CD4-positive, alpha-beta T cell (primary cell): Measurements from ENCODE around the gene SIPA1. TPM values are rescaled to one million over a fixed set of nuclear protein-coding genes. Genes with fewer than 3 reads are reported as not detected.

Experiments
- ATAC-seq: fragments of 200-7000 bp; cut with Tn5 transposase; one replicate; pipeline ENCODE4 v1.10.0; 2022; ENCODE audit warnings: mild to moderate bottlenecking; ENCODE audit not compliant: poor library complexity
- CTCF ChIA-PET: fragments of 350-600 bp; sonication (Branson Sonifier 250); formaldehyde crosslinking; loops from one replicate; lab custom pipeline; 2021; ENCODE audit warnings: antibody characterized with exemption, inconsistent platforms; lab: Charles Lee
- POLR2A ChIA-PET: fragments of 350-600 bp; sonication (Branson Sonifier 250); formaldehyde crosslinking; loops from one replicate; lab custom pipeline; 2021; ENCODE audit warnings: antibody characterized with exemption, inconsistent platforms; lab: Charles Lee
- DNase-seq, 14 experiments: peaks; one replicate each; pipeline ENCODE4 v3.0.0-alpha.2; 2013 to 2020; ENCODE audit warnings: mixed read lengths in 2 of 14
- H3K27ac ChIP-seq, 2 donors: one replicate each; pipeline versions ENCODE4 v1.5.1 to v1.7.0; 2013; ENCODE audit warnings: low read length in 2 of 2, low read depth in 1 of 2, mild to moderate bottlenecking in 1 of 2
- H3K27me3 ChIP-seq, 2 experiments: 1 replicate in 1 of 2; 2 replicates in 1 of 2; pipeline versions ENCODE4 v1.6.1 to v1.7.0; 2013; ENCODE audit warnings: low read length in 2 of 2, control low read depth in 1 of 2, mild to moderate bottlenecking in 1 of 2, moderate library complexity in 1 of 2; ENCODE audit not compliant: insufficient read depth in 2 of 2, control insufficient read depth in 1 of 2
- H3K36me3 ChIP-seq: one replicate; pipeline ENCODE4 v1.6.1; 2013; ENCODE audit warnings: low read length, control low read depth; ENCODE audit not compliant: insufficient read depth
- H3K4me1 ChIP-seq: one replicate; pipeline ENCODE4 v1.6.1; 2013; ENCODE audit warnings: low read length, control low read depth; ENCODE audit not compliant: insufficient read depth
- H3K4me3 ChIP-seq: one replicate; pipeline ENCODE4 v1.5.1; 2013; ENCODE audit warnings: mild to moderate bottlenecking, low read length, moderate library complexity
- H3K9me3 ChIP-seq, 2 experiments: 1 replicate in 1 of 2; 2 replicates in 1 of 2; pipeline versions ENCODE4 v1.6.1 to v1.7.0; 2013; ENCODE audit warnings: low read length in 2 of 2, mild to moderate bottlenecking in 2 of 2, control low read depth in 1 of 2, moderate library complexity in 1 of 2; ENCODE audit not compliant: control insufficient read depth in 1 of 2, insufficient read depth in 1 of 2
- H3K27ac Mint-ChIP-seq: one replicate; pipeline ENCODE4 v1.8.0; 2020; ENCODE audit warnings: mixed read lengths
- H3K27me3 Mint-ChIP-seq: one replicate; pipeline ENCODE4 v1.8.0; 2021; ENCODE audit warnings: mixed read lengths
- H3K36me3 Mint-ChIP-seq: one replicate; pipeline ENCODE4 v1.8.0; 2021; ENCODE audit warnings: low read depth, mixed read lengths
- H3K4me1 Mint-ChIP-seq: one replicate; pipeline ENCODE4 v1.8.0; 2021; ENCODE audit warnings: low read depth, mixed read lengths
- H3K4me3 Mint-ChIP-seq: one replicate; pipeline ENCODE4 v1.8.0; 2020; ENCODE audit warnings: mild to moderate bottlenecking, mixed read lengths
- H3K9me3 Mint-ChIP-seq: one replicate; pipeline ENCODE4 v1.8.0; 2020; ENCODE audit warnings: mixed read lengths
- CTCF ChIP-seq: fragments of 200-600 bp; IDR thresholded peaks from one replicate; pipeline ENCODE4 v1.8.0; 2022; ENCODE audit warnings: antibody characterized with exemption, mild to moderate bottlenecking
- intact Hi-C, 2 experiments: fragments of 100-400 bp; cut with DNase I in 1 of 2; cut with micrococcal nuclease in 1 of 2; formaldehyde crosslinking; loops; one replicate each; pipeline versions ENCODE4 v1.15.1 to v1.9.0; 2023 to 2025; cut with DNase I, micrococcal nuclease
- total RNA-seq, 174 experiments: library from RNA in 2 of 174; stranded (reverse) in 2 of 174; gene quantifications; one replicate each; pipeline ENCODE4 v1.2.3 and lab custom pipeline; 2021 to 2026

Gene SIPA1
- total RNA-seq, 2 experiments from 2014 or later, result 272 to 298 TPM

GRCh38 chr11:65634109-65634436, 3.8 kb upstream of the SIPA1 start:
- peaks cover 38% of the 10 kb centered on the region for H3K4me1 ChIP-seq
- H3K9me3 ChIP-seq, result no peaks in the 10 kb centered on the region
- H3K36me3 ChIP-seq, result peaks cover 79% of the 10 kb centered on the region
- Mint-ChIP-seq H3K4me1 (peaks cover 34% of the 10 kb centered on the region), H3K36me3 (peaks cover 63% of the 10 kb centered on the region), H3K9me3 (no peaks in the 10 kb centered on the region), H3K4me3 (no peak overlapping the region), H3K27me3 (no peaks in the 10 kb centered on the region), H3K27ac (peak overlapping the region; percentile 50)
- DNase-seq (no peak), ATAC-seq (no peak)
- intact Hi-C loops, result no loop called here
- no peak for TF ChIP-seq CTCF
- ChIA-PET POLR2A (interaction anchor here (0.7 to 1.6 kb wide), 3 partner anchors 19 to 29 kb away, joined by 3 to 6 read pairs (median 3); partner anchors contain the start of genes PCNX3 and RELA), CTCF (interaction anchor here (0.6 to 1.2 kb wide), 2 partner anchors 10 to 77 kb away, joined by 3 read pairs; no protein-coding TSS in a partner anchor)
- no peaks in the 10 kb centered on the region for H3K27me3 ChIP-seq
- H3K4me3 ChIP-seq, result no peak overlapping the region
- no peak overlapping the region for H3K27ac ChIP-seq

DNA sequence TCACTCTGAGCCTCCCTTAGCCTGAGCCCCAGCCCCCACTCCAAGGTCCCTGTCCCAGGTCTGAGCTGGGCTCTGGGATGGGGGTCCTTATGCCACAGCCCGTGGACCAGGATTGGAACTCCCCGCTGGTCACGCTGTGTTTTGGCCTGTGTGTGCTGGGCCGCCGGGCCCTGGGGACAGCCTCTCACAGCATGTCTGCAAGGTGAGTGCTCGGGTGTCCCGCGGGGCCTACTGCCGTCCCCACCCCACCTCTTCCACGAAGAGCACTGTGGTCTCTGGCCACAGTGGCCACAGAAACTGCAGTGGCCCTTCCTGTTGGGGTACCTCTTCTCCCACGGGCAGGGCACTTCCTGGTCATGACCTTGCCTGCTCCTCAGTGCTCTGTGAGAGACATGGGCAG, 3.5 kb upstream of the SIPA1 start:
- Mint-ChIP-seq H3K36me3 (peaks cover 60% of the 10 kb centered on the region), H3K27me3 (no peaks in the 10 kb centered on the region), H3K4me3 (no peak overlapping the region), H3K4me1 (peaks cover 38% of the 10 kb centered on the region), H3K27ac (no peak overlapping the region), H3K9me3 (no peaks in the 10 kb centered on the region)
- no peak for DNase-seq
- H3K9me3 ChIP-seq, result no peaks in the 10 kb centered on the region
- peaks cover 75% of the 10 kb centered on the region for H3K36me3 ChIP-seq
- H3K4me3 ChIP-seq, result no peak overlapping the region
- H3K27me3 ChIP-seq, result no peaks in the 10 kb centered on the region
- ChIA-PET CTCF (interaction anchor here (0.6 kb wide), 1 partner anchor 77 kb away, joined by 3 read pairs; no protein-coding TSS in a partner anchor), POLR2A (interaction anchor here (0.7 to 1.0 kb wide), 2 partner anchors 26 to 28 kb away, joined by 3 read pairs; partner anchors contain the start of gene RELA)
- H3K4me1 ChIP-seq, result peaks cover 41% of the 10 kb centered on the region
- H3K27ac ChIP-seq, result no peak overlapping the region
- no peak for ATAC-seq
- no peak for TF ChIP-seq CTCF
- intact Hi-C loops, result no loop called here

DNA sequence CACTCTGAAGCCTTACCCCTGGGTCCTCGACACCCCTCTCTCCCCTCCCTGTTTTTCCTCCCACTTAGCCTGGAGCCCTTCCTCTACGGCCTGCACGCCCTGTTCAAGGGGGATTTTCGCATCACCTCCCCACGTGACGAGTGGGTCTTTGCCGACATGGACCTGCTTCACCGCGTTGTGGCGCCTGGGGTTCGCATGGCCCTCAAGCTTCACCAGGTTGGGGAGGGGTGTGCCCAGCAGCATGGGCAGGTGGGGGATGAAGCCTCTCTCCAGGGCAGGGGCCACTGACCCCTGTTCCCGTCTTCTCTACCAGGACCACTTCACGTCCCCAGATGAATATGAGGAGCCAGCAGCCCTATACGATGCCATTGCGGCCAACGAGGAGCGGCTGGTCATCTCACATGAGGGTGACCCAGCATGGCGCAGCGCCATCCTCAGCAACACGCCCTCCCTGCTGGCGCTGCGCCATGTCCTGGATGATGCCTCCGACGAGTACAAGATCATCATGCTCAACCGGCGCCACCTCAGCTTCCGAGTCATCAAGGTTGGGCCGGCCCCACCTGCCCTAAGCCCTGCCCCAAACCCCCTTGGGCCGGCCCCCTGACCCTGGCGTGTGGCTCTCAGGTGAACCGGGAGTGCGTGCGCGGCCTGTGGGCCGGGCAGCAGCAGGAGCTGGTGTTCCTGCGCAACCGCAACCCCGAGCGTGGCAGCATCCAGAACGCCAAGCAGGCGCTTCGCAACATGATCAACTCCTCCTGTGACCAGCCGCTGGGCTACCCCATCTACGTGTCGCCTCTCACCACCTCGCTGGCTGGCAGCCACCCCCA, 2.8 kb upstream of the SIPA1 start:
- peaks cover 48% of the 10 kb centered on the region for H3K4me1 ChIP-seq
- intact Hi-C loops, result no loop called here
- Mint-ChIP-seq H3K9me3 (no peaks in the 10 kb centered on the region), H3K27ac (peak overlapping the region; percentile 42), H3K36me3 (peaks cover 62% of the 10 kb centered on the region), H3K4me3 (peak overlapping the region; percentile 39), H3K27me3 (no peaks in the 10 kb centered on the region), H3K4me1 (peaks cover 45% of the 10 kb centered on the region)
- H3K27ac ChIP-seq, result no peak overlapping the region
- POLR2A ChIA-PET, result interaction anchor here (1.4 to 1.7 kb wide), 2 partner anchors 17 to 20 kb away, joined by 3 to 4 read pairs; partner anchors contain the start of gene PCNX3
- no peaks in the 10 kb centered on the region for H3K9me3 ChIP-seq
- no peak for ATAC-seq
- DNase-seq, result no peak
- no peak for TF ChIP-seq CTCF
- H3K27me3 ChIP-seq, result no peaks in the 10 kb centered on the region
- H3K36me3 ChIP-seq, result peaks cover 70% of the 10 kb centered on the region
- CTCF ChIA-PET, result interaction anchor here (0.5 kb wide), 1 partner anchor 543 kb away, joined by 5 read pairs; no protein-coding TSS in a partner anchor
- no peak overlapping the region for H3K4me3 ChIP-seq
